Trophoblast cell (in vitro differentiated cells and primary cell): Measurements from ENCODE around the gene LMF2.

Source experiments
- DNase-seq, 2 donors: peaks; one replicate each; pipeline ENCODE4 v3.0.0-alpha.2; 2016
- H2AFZ ChIP-seq: 2 replicates; pipeline ENCODE4 v1.6.1; 2013; ENCODE audit warnings: low read length, moderate library complexity, mild to moderate bottlenecking; ENCODE audit not compliant: insufficient read depth, poor library complexity
- H2AK5ac ChIP-seq: 2 replicates; pipeline ENCODE4 v1.6.1; 2013; ENCODE audit warnings: mild to moderate bottlenecking, low read length
- H2BK120ac ChIP-seq: 2 replicates; pipeline ENCODE4 v1.6.1; 2013; ENCODE audit warnings: low read length, mild to moderate bottlenecking, moderate library complexity; ENCODE audit not compliant: insufficient read depth, poor library complexity
- H2BK12ac ChIP-seq: 2 replicates; pipeline ENCODE4 v1.6.1; 2013; ENCODE audit warnings: mild to moderate bottlenecking, low read length, moderate library complexity
- H2BK5ac ChIP-seq: 2 replicates; pipeline ENCODE4 v1.6.1; 2013; ENCODE audit warnings: low read length, low read depth, moderate library complexity, mild to moderate bottlenecking; ENCODE audit not compliant: poor library complexity
- H3K14ac ChIP-seq: 2 replicates; pipeline ENCODE4 v1.6.1; 2013; ENCODE audit warnings: mild to moderate bottlenecking, low read length
- H3K18ac ChIP-seq: 2 replicates; pipeline ENCODE4 v1.6.1; 2013; ENCODE audit warnings: mild to moderate bottlenecking, low read length
- H3K23ac ChIP-seq: 2 replicates; pipeline ENCODE4 v1.6.1; 2013; ENCODE audit warnings: low read length
- H3K27ac ChIP-seq: 2 replicates; pipeline ENCODE4 v1.5.1; 2013; ENCODE audit warnings: low read depth, mild to moderate bottlenecking, inconsistent platforms, low read length, moderate library complexity
- H3K27me3 ChIP-seq: 2 replicates; pipeline ENCODE4 v1.6.1; 2013; ENCODE audit warnings: inconsistent platforms, mild to moderate bottlenecking, low read length, moderate library complexity; ENCODE audit not compliant: insufficient read depth
- H3K36me3 ChIP-seq, 2 experiments: 1 replicate in 1 of 2; 2 replicates in 1 of 2; pipeline ENCODE4 v1.6.1; 2013; ENCODE audit warnings: low read length in 2 of 2, mild to moderate bottlenecking in 2 of 2, moderate library complexity in 1 of 2; ENCODE audit not compliant: insufficient read depth in 2 of 2, control insufficient read depth in 1 of 2
- H3K4ac ChIP-seq: 2 replicates; pipeline ENCODE4 v1.6.1; 2013; ENCODE audit warnings: low read depth, mild to moderate bottlenecking, low read length, moderate library complexity
- H3K4me1 ChIP-seq, 2 experiments: 1 replicate in 1 of 2; 2 replicates in 1 of 2; pipeline ENCODE4 v1.6.1; 2013; ENCODE audit warnings: low read length in 2 of 2, mild to moderate bottlenecking in 2 of 2, moderate library complexity in 1 of 2; ENCODE audit not compliant: insufficient read depth in 2 of 2, control insufficient read depth in 1 of 2
- H3K4me2 ChIP-seq: 2 replicates; pipeline ENCODE4 v1.6.1; 2013; ENCODE audit warnings: inconsistent platforms, mild to moderate bottlenecking, low read length, moderate library complexity
- H3K4me3 ChIP-seq: 2 replicates; pipeline ENCODE4 v1.5.1; 2013; ENCODE audit warnings: mild to moderate bottlenecking, low read depth, low read length, inconsistent platforms
- H3K79me1 ChIP-seq: one replicate; pipeline ENCODE4 v1.6.1; 2013; ENCODE audit warnings: low read length
- H3K79me2 ChIP-seq: 2 replicates; pipeline ENCODE4 v1.6.1; 2013; ENCODE audit warnings: low read length, mild to moderate bottlenecking; ENCODE audit not compliant: control insufficient read depth, insufficient read depth, poor library complexity
- H3K9ac ChIP-seq: 2 replicates; pipeline ENCODE4 v1.6.1; 2013; ENCODE audit warnings: mild to moderate bottlenecking, low read length
- H3K9me3 ChIP-seq: 2 replicates; pipeline ENCODE4 v1.6.1; 2013; ENCODE audit warnings: low read depth, mild to moderate bottlenecking, control low read depth, inconsistent platforms, low read length; ENCODE audit not compliant: insufficient read depth
- H4K12ac ChIP-seq: 2 replicates; pipeline ENCODE4 v1.6.1; 2013; ENCODE audit warnings: low read depth, mild to moderate bottlenecking, low read length, moderate library complexity
- H4K8ac ChIP-seq: 2 replicates; pipeline ENCODE4 v1.6.1; 2013; ENCODE audit warnings: low read depth, mild to moderate bottlenecking, low read length, moderate library complexity
- H4K91ac ChIP-seq: one replicate; pipeline ENCODE4 v1.6.1; 2013; ENCODE audit warnings: low read depth, mild to moderate bottlenecking, low read length, moderate library complexity
- whole genome bisulfite sequencing: extraction: QIAGEN DNeasy Blood & Tissue Kit; methylation state at CpG from one replicate; pipeline ENCODE4 v1.1.7; 2013; ENCODE audit warnings: missing lambda C conversion rate; ENCODE audit not compliant: insufficient read length, insufficient coverage; ENCODE audit errors: extremely low coverage; 5-methylcytosine and 5-hydroxymethylcytosine counted together

LMF2 gene

DNA sequence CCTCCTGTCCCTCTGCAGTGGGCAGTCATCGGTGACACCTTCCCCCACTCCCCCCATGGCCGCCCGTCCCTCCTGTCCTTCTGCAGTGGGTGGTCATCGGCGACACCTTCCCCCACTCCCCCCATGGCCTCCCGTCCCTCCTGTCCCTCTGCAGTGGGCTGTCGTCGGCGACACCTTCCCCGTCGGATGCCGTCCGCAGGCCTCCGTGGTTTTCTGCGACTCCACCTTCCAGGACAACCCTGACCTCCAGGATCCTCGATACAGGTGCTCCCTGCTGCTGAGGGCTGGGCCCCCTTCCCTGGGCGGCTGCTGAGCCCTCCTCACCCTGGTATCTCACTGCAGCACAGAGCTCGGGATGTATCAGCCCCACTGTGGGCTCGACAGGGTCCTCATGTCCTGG lies 18.6 kb downstream of the LMF2 start:
- Histone ChIP-seq H3K18ac (no peak overlapping the region), H3K4me1 (no peaks in the 10 kb centered on the region), H2BK120ac (no peak overlapping the region), H4K12ac (no peak overlapping the region), H3K9me3 (no peaks in the 10 kb centered on the region), H2AK5ac (no peak overlapping the region), H3K9ac (no peak overlapping the region), H4K91ac (no peak overlapping the region), H3K23ac (no peak overlapping the region), H3K4me3 (no peak overlapping the region), H3K27ac (no peak overlapping the region), H3K14ac (no peak overlapping the region), H3K27me3 (no peaks in the 10 kb centered on the region), H3K4ac (no peak overlapping the region), H3K79me2 (no peaks in the 10 kb centered on the region), H2BK5ac (no peak overlapping the region), H3K36me3 (no peaks in the 10 kb centered on the region), H3K79me1 (no peaks in the 10 kb centered on the region), H2BK12ac (no peak overlapping the region), H4K8ac (no peak overlapping the region), H2AFZ (no peak overlapping the region), H3K4me2 (no peak overlapping the region)
- no peak for DNase-seq
- no CpG with 5 or more reads among the region's 19 CpGs for WGBS

DNA sequence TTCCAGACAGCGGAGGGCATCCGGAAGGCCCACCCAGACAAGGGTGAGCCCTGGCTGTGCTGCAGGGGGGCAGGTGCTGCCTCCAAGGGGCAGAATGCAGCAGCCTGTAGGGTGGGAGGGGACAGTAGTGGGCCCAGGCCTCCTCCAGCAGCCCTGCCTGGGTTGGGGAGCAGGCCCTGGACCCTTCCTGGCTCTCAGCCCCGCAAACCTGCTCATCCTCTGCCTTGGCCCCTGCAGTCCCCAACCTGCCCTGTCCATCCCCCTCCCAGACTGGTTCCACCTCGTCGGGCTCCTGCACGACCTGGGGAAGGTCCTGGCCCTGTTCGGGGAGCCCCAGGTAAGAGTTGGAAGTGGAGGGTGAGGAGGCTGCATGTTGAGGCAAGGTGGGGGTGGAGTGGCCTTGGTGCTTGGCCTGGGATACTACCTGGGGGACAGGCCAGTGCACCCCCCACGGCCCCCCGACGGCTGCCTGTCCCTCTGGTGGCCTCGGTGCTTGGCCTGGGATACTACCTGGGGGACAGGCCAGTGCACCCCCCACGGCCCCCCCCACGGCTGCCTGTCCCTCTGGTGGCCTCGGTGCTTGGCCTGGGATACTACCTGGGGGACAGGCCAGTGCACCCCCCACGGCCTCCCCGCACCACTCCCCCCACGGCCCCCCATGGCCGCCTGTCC lies 19.4 kb downstream of the LMF2 start:
- H3K23ac ChIP-seq: no peak overlapping the region
- H3K27me3 ChIP-seq: no peaks in the 10 kb centered on the region
- H3K4me2 ChIP-seq: no peak overlapping the region
- no peak overlapping the region for H4K12ac ChIP-seq
- DNase-seq: no peak
- H3K4me1 ChIP-seq: no peaks in the 10 kb centered on the region
- H3K79me1 ChIP-seq: no peaks in the 10 kb centered on the region
- H2BK120ac ChIP-seq: no peak overlapping the region
- no peaks in the 10 kb centered on the region for H3K36me3 ChIP-seq
- H4K91ac ChIP-seq: no peak overlapping the region
- H3K9ac ChIP-seq: no peak overlapping the region
- WGBS: no CpG with 5 or more reads among the region's 18 CpGs
- H2BK12ac ChIP-seq: no peak overlapping the region
- no peak overlapping the region for H3K4me3 ChIP-seq
- H3K4ac ChIP-seq: no peak overlapping the region
- H3K79me2 ChIP-seq: no peaks in the 10 kb centered on the region
- no peak overlapping the region for H2BK5ac ChIP-seq
- no peaks in the 10 kb centered on the region for H3K9me3 ChIP-seq
- H3K18ac ChIP-seq: no peak overlapping the region
- no peak overlapping the region for H4K8ac ChIP-seq
- no peak overlapping the region for H2AK5ac ChIP-seq
- no peak overlapping the region for H3K27ac ChIP-seq
- H2AFZ ChIP-seq: no peak overlapping the region
- no peak overlapping the region for H3K14ac ChIP-seq

DNA sequence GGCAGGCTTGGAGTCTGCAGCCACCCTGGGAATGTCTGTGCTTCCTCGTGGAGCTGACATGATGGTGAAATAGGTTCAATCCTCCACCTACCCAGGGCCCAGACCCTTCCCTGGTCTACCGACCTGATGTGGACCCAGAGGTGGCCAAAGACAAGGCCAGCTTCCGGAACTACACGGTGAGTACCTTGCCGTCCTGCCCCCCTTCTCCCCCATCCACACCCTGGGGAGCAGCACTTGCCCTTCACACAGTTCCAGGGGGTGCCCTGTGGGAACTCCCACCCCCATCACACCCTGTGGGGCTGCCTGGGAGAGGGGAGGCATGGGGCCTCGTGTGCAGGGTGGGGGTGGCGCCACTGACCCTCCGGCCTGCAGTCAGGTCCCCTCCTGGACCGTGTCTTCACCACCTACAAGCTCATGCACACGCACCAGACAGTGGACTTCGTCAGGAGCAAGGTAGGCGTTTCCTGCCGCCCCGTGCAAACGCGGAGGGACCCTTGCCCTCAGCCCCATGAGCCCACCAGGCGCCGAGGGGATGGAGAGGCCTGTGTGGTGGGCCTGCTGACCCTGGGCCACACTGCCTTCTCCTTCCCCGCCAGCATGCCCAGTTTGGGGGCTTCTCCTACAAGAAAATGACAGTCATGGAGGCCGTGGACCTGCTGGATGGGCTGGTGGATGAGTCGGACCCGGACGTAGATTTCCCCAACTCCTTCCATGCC lies 20.1 kb downstream of the LMF2 start:
- Histone ChIP-seq H4K8ac (no peak overlapping the region), H4K91ac (no peak overlapping the region), H3K23ac (no peak overlapping the region), H3K9me3 (no peaks in the 10 kb centered on the region), H3K4ac (no peak overlapping the region), H3K18ac (no peak overlapping the region), H3K27me3 (no peaks in the 10 kb centered on the region), H2BK120ac (no peak overlapping the region), H3K36me3 (no peaks in the 10 kb centered on the region), H3K4me3 (no peak overlapping the region), H3K79me2 (no peaks in the 10 kb centered on the region), H2BK5ac (no peak overlapping the region), H3K79me1 (no peaks in the 10 kb centered on the region), H2BK12ac (no peak overlapping the region), H4K12ac (no peak overlapping the region), H3K27ac (no peak overlapping the region), H2AFZ (no peak overlapping the region), H3K9ac (no peak overlapping the region), H3K4me2 (no peak overlapping the region), H3K14ac (no peak overlapping the region), H3K4me1 (no peaks in the 10 kb centered on the region), H2AK5ac (no peak overlapping the region)
- no CpG with 5 or more reads among the region's 23 CpGs for WGBS
- DNase-seq: no peak

DNA sequence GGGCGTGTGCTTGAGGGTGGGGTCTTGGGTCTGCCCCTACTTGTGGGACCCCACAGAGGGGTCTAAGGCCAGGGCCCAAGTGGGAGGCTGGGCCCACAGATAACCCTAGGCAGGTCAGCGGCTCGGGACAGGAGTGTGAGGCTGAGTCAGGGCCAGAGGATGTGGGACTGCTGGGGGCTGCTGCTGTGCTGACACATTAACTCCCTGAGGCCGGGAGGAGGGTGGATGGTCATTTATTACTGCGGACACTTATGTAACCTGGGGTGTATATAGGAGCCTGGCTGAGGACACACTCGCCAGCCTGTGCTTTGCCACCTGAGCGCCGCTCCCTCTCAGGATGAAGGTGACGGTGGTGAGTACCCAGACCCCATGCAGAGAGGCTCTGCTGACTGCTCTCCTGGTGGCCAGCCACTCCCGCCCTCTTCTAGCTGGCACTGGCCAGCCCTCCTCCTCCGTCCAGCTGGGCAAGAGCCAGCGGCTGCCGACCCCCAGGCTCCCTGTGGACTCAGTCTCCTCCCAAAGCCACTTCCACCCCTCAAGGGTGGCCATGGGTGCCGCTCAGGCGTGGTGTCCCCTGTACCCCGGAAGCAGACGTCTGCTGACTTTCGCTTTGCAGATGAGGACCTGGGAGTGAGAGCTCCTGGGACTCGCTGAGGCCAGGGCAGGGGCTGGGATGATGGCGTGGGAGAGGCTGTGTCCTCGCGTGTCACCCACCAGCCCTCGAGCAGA lies 20.8 kb downstream of the LMF2 start, which contains the start of gene MIOX:
MIOX (plus strand) TSS at position 299 of the 729 bp plus-strand sequence; CDS start at position 338, 39 bp downstream.
- no peak within 1 kb of the TSS for H4K8ac ChIP-seq
- no peak within 1 kb of the TSS for H3K4me2 ChIP-seq
- H2AK5ac ChIP-seq: no peak within 1 kb of the TSS
- H3K23ac ChIP-seq: no peak within 1 kb of the TSS
- no peak within 1 kb of the TSS for H3K9ac ChIP-seq
- H3K36me3 ChIP-seq: no peaks in the 10 kb centered on the region
- H2BK120ac ChIP-seq: no peak within 1 kb of the TSS
- no peaks in the 10 kb centered on the region for H3K4me1 ChIP-seq
- no peak within 1 kb of the TSS for H3K18ac ChIP-seq
- H3K79me2 ChIP-seq: no peaks in the 10 kb centered on the region
- peak; percentile 72 to 75 for DNase-seq
- no peaks in the 10 kb centered on the region for H3K9me3 ChIP-seq
- WGBS: no CpG with 5 or more reads among the region's 23 CpGs
- no peak within 1 kb of the TSS for H3K4me3 ChIP-seq
- no peak within 1 kb of the TSS for H3K4ac ChIP-seq
- H3K27me3 ChIP-seq: peaks cover 3% of the 10 kb centered on the region
- no peak within 1 kb of the TSS for H4K12ac ChIP-seq
- H3K14ac ChIP-seq: no peak within 1 kb of the TSS
- no peak within 1 kb of the TSS for H2BK12ac ChIP-seq
- no peak within 1 kb of the TSS for H2BK5ac ChIP-seq
- peaks cover 2% of the 10 kb centered on the region for H3K79me1 ChIP-seq
- no peak within 1 kb of the TSS for H4K91ac ChIP-seq
- H2AFZ ChIP-seq: no peak within 1 kb of the TSS
- no peak within 1 kb of the TSS for H3K27ac ChIP-seq
